T-helper 2 cell (primary cell): ENCODE data around the gene JAK1.
"Not testable (repeated sequence)": the region's sequence is repeated elsewhere in the genome, so short reads cannot be mapped to it uniquely, and the experiment has no call there.

Experiments
- DNase-seq, 5 experiments: peaks; one replicate each; pipeline versions ENCODE4 v3.0.0 to v3.0.0-alpha.2; 2012 to 2022

JAK1 gene

GRCh38 chr1:64948216-64948615 lies 18.1 kb downstream of the JAK1 start:
- DNase-seq = no peak

- no peak for DNase-seq
Measured at GRCh38 chr1:64946916-64947315, 19.4 kb downstream of the JAK1 start.

- no peak for DNase-seq
Measured at GRCh38 chr1:64944913-64945312, 21.4 kb downstream of the JAK1 start.

GRCh38 chr1:64942675-64943074 lies 23.7 kb downstream of the JAK1 start:
- DNase-seq = no peak

GRCh38 chr1:64942118-64942517 lies 24.2 kb downstream of the JAK1 start:
- DNase-seq = no peak

- DNase-seq = no peak
Measured at GRCh38 chr1:64941461-64942117, 24.8 kb downstream of the JAK1 start.

- DNase-seq = no peak
Measured at GRCh38 chr1:64940025-64940424, 26.3 kb downstream of the JAK1 start.

- DNase-seq = no peak
Measured at GRCh38 chr1:64938991-64939390, 27.4 kb downstream of the JAK1 start.

- DNase-seq = no peak
Measured at GRCh38 chr1:64936956-64937355, 29.4 kb downstream of the JAK1 start.

GRCh38 chr1:64935551-64936155 lies 30.7 kb downstream of the JAK1 start:
- no peak for DNase-seq

- DNase-seq = no peak
Measured at GRCh38 chr1:64934878-64935275, 31.5 kb downstream of the JAK1 start.

- no peak for DNase-seq
Measured at GRCh38 chr1:64934115-64934877, 32.1 kb downstream of the JAK1 start.

GRCh38 chr1:64933296-64934070 lies 32.9 kb downstream of the JAK1 start:
- DNase-seq = no peak

GRCh38 chr1:64932962-64933295 lies 33.4 kb downstream of the JAK1 start:
- no peak for DNase-seq

GRCh38 chr1:64930640-64931039 lies 35.7 kb downstream of the JAK1 start:
- DNase-seq = not testable (repeated sequence)

GRCh38 chr1:64929221-64929620 lies 37.1 kb downstream of the JAK1 start:
- no peak for DNase-seq

- DNase-seq = no peak
Measured at GRCh38 chr1:64928325-64928724, 38.0 kb downstream of the JAK1 start.

GRCh38 chr1:64925594-64925993 lies 40.8 kb downstream of the JAK1 start:
- no peak for DNase-seq

- peak in 3 of 5 experiments; percentile 8 to 77 (median 45) for DNase-seq
Measured at GRCh38 chr1:64923294-64923718, 43.0 kb downstream of the JAK1 start.

- peak in 2 of 5 experiments; percentile 55 to 79 for DNase-seq
Measured at GRCh38 chr1:64922336-64922735, 44.0 kb downstream of the JAK1 start.

GRCh38 chr1:64921771-64922170 lies 44.6 kb downstream of the JAK1 start:
- DNase-seq = no peak

GRCh38 chr1:64920941-64921589 lies 45.3 kb downstream of the JAK1 start:
- DNase-seq = no peak

GRCh38 chr1:64919120-64919519 lies 47.2 kb downstream of the JAK1 start:
- DNase-seq = not testable (repeated sequence)
